Thymus (tissue), 11 donors: ENCODE measurements around the gene SIX1. TPM values are rescaled to one million over a fixed set of nuclear protein-coding genes. Genes with fewer than 3 reads are reported as not detected.

Experiments
- DNase-seq, 9 donors: peaks; one replicate each; pipeline ENCODE4 v3.0.0-alpha.2; 2013; ENCODE audit warnings: low spot score in 9 of 9, low read depth in 6 of 9, missing footprints in 1 of 9
- H3K27ac ChIP-seq, 2 donors: one replicate each; pipeline ENCODE4 v1.5.1; 2013; ENCODE audit warnings: control low read depth in 1 of 2, low read depth in 1 of 2, low read length in 1 of 2, mild to moderate bottlenecking in 1 of 2, moderate library complexity in 1 of 2
- H3K27me3 ChIP-seq, 2 donors: one replicate each; pipeline ENCODE4 v1.5.1; 2013; ENCODE audit warnings: low read length in 1 of 2; ENCODE audit not compliant: control insufficient read depth in 2 of 2, insufficient read depth in 1 of 2
- H3K36me3 ChIP-seq, 2 donors: one replicate each; pipeline ENCODE4 v1.5.1; 2013; ENCODE audit warnings: low read length in 1 of 2, mild to moderate bottlenecking in 1 of 2, moderate library complexity in 1 of 2; ENCODE audit not compliant: control insufficient read depth in 2 of 2, insufficient read depth in 2 of 2
- H3K4me1 ChIP-seq, 2 donors: one replicate each; pipeline ENCODE4 v1.5.1; 2013; ENCODE audit warnings: low read length in 2 of 2; ENCODE audit not compliant: control insufficient read depth in 2 of 2, insufficient read depth in 2 of 2
- H3K4me3 ChIP-seq, 2 donors: one replicate each; pipeline ENCODE4 v1.5.1; 2013; ENCODE audit warnings: low read length in 2 of 2, control low read depth in 1 of 2, mild to moderate bottlenecking in 1 of 2
- H3K9me3 ChIP-seq, 2 donors: one replicate each; pipeline ENCODE4 v1.5.1; 2013; ENCODE audit warnings: low read length in 1 of 2, mild to moderate bottlenecking in 1 of 2; ENCODE audit not compliant: control insufficient read depth in 2 of 2, insufficient read depth in 1 of 2
- WGBS: extraction: QIAGEN DNeasy Blood & Tissue Kit; methylation state at CpG from one replicate; pipeline ENCODE4 v1.1.7; 2013; 5-methylcytosine and 5-hydroxymethylcytosine counted together
- polyA plus RNA-seq: library from polyadenylated mRNA; stranded (reverse); fragments of 200-250 nt; gene quantifications from one replicate; pipeline ENCODE4 v1.2.3, GENCODE V29; 2013
- total RNA-seq: library from RNA; stranded (reverse); fragments of 120-200 nt; gene quantifications from one replicate; pipeline ENCODE4 v1.2.4, GENCODE V29; 2013
- donor health status: healthy.

The SIX1 gene
- total and polyA plus RNA-seq, 2 donors: 13.4 to 21.4 TPM

GRCh38 chr14:60646226-60646818, 3.0 kb downstream of the SIX1 start:
- peaks cover 85 to 99% of the 10 kb centered on the region in 2 donors for H3K27me3 ChIP-seq
- peak overlapping the region; percentile 36 to 42 for H3K27ac ChIP-seq
- peaks cover 0 to 3% of the 10 kb centered on the region in 2 donors for H3K4me1 ChIP-seq
- DNase-seq: no peak
- peak overlapping the region in 1 of 2 donors; percentile 31 for H3K4me3 ChIP-seq
- no peaks in the 10 kb centered on the region for H3K36me3 ChIP-seq
- 16% methylated on average over 11 of the region's 11 CpGs for WGBS
- no peaks in the 10 kb centered on the region for H3K9me3 ChIP-seq

DNA sequence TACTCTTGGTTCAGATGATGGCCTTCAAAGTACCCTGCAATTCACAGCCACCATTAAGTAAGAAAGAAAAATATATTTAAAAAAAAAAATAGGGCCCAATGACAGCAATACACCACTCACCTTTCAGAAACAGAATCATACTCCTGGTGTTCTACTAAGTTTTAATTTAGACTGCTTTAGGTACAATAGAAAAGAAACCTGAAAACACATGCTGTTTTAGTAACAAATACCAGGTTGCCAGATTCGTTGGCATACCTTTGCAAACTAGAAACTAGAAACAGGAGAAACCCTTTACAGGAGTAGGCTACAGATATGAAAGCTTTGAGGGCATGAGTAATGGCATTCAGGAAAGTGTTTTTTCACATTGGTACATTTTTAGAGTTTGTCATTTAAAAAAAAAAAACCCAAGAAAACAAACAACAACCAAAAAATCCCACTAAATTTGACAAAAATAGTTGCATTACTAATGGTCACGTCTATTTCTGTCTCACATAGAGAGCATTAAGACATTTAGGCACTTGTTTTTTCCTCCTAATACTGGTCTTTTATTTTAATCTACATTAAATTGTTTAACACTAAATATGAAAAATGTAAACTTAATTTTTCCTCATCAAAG, 4.0 kb downstream of the SIX1 start:
- DNase-seq: no peak
- 18% methylated on average over 2 of the region's 2 CpGs for WGBS
- Histone ChIP-seq H3K27ac (no peak overlapping the region), H3K27me3 (peaks cover 86 to 99% of the 10 kb centered on the region in 2 donors), H3K36me3 (no peaks in the 10 kb centered on the region), H3K9me3 (no peaks in the 10 kb centered on the region), H3K4me3 (no peak overlapping the region), H3K4me1 (peaks cover 0 to 3% of the 10 kb centered on the region in 2 donors)

- H3K9me3 ChIP-seq: no peaks in the 10 kb centered on the region
- peaks cover 0 to 3% of the 10 kb centered on the region in 2 donors for H3K4me1 ChIP-seq
- 31% methylated on average over 1 of the region's 1 CpG for WGBS
- no peaks in the 10 kb centered on the region for H3K36me3 ChIP-seq
- H3K27ac ChIP-seq: no peak overlapping the region
- H3K27me3 ChIP-seq: peaks cover 83 to 99% of the 10 kb centered on the region in 2 donors
- no peak overlapping the region for H3K4me3 ChIP-seq
- DNase-seq: no peak
Measured at GRCh38 chr14:60644666-60645065, 4.6 kb downstream of the SIX1 start.

DNA sequence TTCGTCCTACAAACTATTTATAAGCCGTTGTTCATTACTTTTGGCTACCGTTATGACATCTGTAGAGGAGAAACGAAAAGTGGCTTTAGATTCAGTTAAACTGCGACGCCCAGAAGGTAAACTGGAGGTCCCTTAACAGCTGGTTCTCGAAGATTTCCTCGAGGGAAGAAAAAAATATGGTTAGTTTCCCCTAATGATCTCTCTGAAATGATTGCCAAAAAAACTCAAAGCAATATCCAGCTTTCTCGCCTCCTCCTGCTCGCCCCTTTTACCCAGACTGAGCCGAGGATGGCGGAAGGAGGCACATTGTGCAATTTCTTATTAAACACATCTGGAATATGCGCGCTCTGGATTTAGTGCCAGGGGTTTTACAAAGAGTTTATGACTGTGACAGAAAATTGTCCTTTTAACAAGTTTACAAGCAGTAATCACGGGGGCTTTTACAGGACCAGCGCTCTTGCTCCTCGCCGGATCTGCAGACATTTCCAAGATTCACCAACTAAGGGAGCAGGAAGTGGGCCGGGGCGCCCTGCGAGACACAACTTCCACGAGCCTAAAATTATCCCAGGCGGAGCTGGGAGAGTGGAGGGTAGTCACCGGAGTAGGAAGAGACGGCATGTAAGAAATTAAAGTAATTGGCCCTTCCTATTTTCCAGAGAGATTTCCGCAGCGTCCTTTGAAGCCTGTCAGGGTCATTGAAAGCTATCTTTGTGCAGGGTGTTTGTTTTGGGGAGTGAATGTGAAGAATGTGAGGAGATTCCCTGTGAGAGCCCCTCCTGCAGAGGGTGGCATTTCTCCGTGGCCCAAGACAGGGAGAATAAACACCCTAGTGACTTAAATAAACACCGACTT, 5.6 kb downstream of the SIX1 start:
- Histone ChIP-seq H3K9me3 (no peaks in the 10 kb centered on the region), H3K4me3 (peak overlapping the region in 1 of 2 donors; percentile 21), H3K27ac (peak overlapping the region in 1 of 2 donors; percentile 43), H3K27me3 (peaks cover 79 to 97% of the 10 kb centered on the region in 2 donors), H3K4me1 (peaks cover 0 to 3% of the 10 kb centered on the region in 2 donors), H3K36me3 (no peaks in the 10 kb centered on the region)
- no peak for DNase-seq
- 13% methylated on average over 29 of the region's 29 CpGs for WGBS

- WGBS: 5% methylated on average over 16 of the region's 16 CpGs
- no peak for DNase-seq
- Histone ChIP-seq H3K4me1 (peaks cover 0 to 3% of the 10 kb centered on the region in 2 donors), H3K4me3 (peak overlapping the region; percentile 7 to 21), H3K27ac (peak overlapping the region; percentile 36 to 43), H3K27me3 (peaks cover 79 to 97% of the 10 kb centered on the region in 2 donors), H3K9me3 (no peaks in the 10 kb centered on the region), H3K36me3 (no peaks in the 10 kb centered on the region)
Measured at GRCh38 chr14:60643141-60643462, 6.2 kb downstream of the SIX1 start.

DNA sequence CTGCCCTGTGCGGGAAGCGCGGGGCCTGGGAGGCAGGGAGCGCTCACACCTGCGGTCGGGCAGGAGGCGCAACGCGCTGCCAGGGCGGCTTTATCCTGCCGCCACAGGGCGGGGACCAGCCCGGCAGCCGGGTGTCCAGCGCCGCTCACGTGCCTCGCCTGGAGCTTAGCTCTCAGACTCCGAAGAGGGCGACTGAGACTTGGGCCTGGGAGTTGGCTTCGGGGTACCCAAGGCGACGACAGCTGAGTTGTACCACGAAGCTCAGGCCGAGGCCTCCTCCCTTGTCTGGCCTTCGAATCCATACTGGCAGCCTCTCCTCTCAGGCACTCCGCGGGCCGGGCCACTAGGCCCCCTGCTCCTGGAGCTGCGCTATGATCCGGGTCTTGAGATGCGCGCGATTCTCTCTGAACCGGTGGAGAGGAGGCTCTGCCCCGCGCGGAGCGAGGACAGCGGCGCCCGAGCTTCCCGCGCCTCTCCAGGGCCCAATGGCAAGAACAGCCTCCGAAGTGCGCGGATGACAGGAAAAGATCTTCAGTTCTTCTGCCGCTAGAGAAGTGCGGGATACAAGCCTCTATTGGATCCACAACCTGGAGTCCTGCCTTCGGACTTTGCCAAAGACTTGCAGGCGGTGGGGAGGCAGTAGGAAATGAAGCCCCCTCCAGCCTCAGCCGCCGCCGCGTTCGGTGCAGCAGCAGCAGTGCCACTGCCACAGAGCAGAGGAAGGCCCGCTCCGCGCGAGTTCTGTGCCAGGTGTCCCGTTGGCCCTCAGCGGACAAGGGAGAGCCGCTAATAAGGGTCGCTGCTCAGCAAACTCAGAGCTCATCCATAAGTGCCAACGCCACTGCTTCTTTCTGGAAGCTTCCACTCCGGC, 6.8 kb downstream of the SIX1 start:
- no peak for DNase-seq
- WGBS: 7% methylated on average over 66 of the region's 66 CpGs
- H3K4me3 ChIP-seq: peak overlapping the region in 1 of 2 donors; percentile 14

GRCh38 chr14:60641742-60642269, 7.5 kb downstream of the SIX1 start:
- Histone ChIP-seq H3K36me3 (no peaks in the 10 kb centered on the region), H3K4me1 (peaks cover 0 to 5% of the 10 kb centered on the region in 2 donors), H3K27ac (peak overlapping the region; percentile 68 to 78), H3K4me3 (peak overlapping the region in 1 of 2 donors; percentile 3), H3K27me3 (peaks cover 80 to 97% of the 10 kb centered on the region in 2 donors), H3K9me3 (peaks cover 0 to 7% of the 10 kb centered on the region in 2 donors)
- WGBS: 12% methylated on average over 25 of the region's 25 CpGs
- no peak for DNase-seq

More for the DNA sequence above, 6.8 kb downstream of the SIX1 start:
- Histone ChIP-seq H3K36me3 (no peaks in the 10 kb centered on the region), H3K9me3 (peaks cover 0 to 4% of the 10 kb centered on the region in 2 donors), H3K27me3 (peaks cover 79 to 97% of the 10 kb centered on the region in 2 donors), H3K27ac (peak overlapping the region; percentile 68 to 78), H3K4me1 (peaks cover 0 to 8% of the 10 kb centered on the region in 2 donors)

- no peak for DNase-seq
- peaks cover 78 to 97% of the 10 kb centered on the region in 2 donors for H3K27me3 ChIP-seq
- peaks cover 0 to 7% of the 10 kb centered on the region in 2 donors for H3K9me3 ChIP-seq
- peaks cover 0 to 5% of the 10 kb centered on the region in 2 donors for H3K4me1 ChIP-seq
- no peaks in the 10 kb centered on the region for H3K36me3 ChIP-seq
- H3K27ac ChIP-seq: peak overlapping the region; percentile 5 to 68
- H3K4me3 ChIP-seq: peak overlapping the region in 1 of 2 donors; percentile 3
- WGBS: 14% methylated on average over 24 of the region's 24 CpGs
Measured at GRCh38 chr14:60640859-60641741, 8.2 kb downstream of the SIX1 start.
